WTC11 (cell line): Measurements from ENCODE around the gene NTRK3. TPM values are rescaled to one million over a fixed set of nuclear protein-coding genes. Genes with fewer than 3 reads are reported as not detected.

ENCODE experiments used
- ATAC-seq: fragments of 200-7000 bp; cut with Tn5 transposase; 2 replicates; pipeline ENCODE4 v1.10.0; 2021; ENCODE audit warnings: mild to moderate bottlenecking, moderate library complexity
- CTCF ChIA-PET: fragments of 300-600 bp; sonication (Branson Sonifier 250); formaldehyde crosslinking; loops from one replicate; lab custom pipeline; 2021; ENCODE audit warnings: antibody characterized with exemption; lab: Charles Lee
- POLR2A ChIA-PET: fragments of 350-600 bp; sonication (Branson Sonifier 250); formaldehyde crosslinking; loops from one replicate; lab custom pipeline; 2021; ENCODE audit warnings: antibody characterized with exemption; lab: Charles Lee
- DNase-seq: peaks from one replicate; pipeline ENCODE4 v3.0.0; 2021; ENCODE audit warnings: low spot score
- H3K27ac Mint-ChIP-seq: 2 replicates; pipeline ENCODE4 v1.8.0; 2021; ENCODE audit warnings: mixed read lengths
- H3K27me3 Mint-ChIP-seq: 2 replicates; pipeline ENCODE4 v1.8.0; 2021; ENCODE audit warnings: low read depth, mild to moderate bottlenecking, moderate library complexity, mixed read lengths
- H3K36me3 Mint-ChIP-seq: 2 replicates; pipeline ENCODE4 v1.8.0; 2021; ENCODE audit warnings: mixed read lengths
- H3K4me1 Mint-ChIP-seq: 2 replicates; pipeline ENCODE4 v1.8.0; 2022; ENCODE audit warnings: mixed read lengths
- H3K4me3 Mint-ChIP-seq: 2 replicates; pipeline ENCODE4 v1.8.0; 2021; ENCODE audit warnings: mild to moderate bottlenecking, moderate library complexity, mixed read lengths
- H3K9me3 Mint-ChIP-seq: 2 replicates; pipeline ENCODE4 v1.8.0; 2021; ENCODE audit warnings: mixed read lengths
- EMX1 ChIP-seq: fragments of 250-450 bp; sonication (Bioruptor Pico); IDR thresholded peaks from 2 replicates; pipeline ENCODE4 v1.8.0; 2021; ENCODE audit warnings: mild to moderate bottlenecking
- GABPB1 ChIP-seq: sonication (generic); formaldehyde crosslinking; IDR thresholded peaks from 2 replicates; pipeline ENCODE4 v1.8.1; 2023; ENCODE audit warnings: mild to moderate bottlenecking, missing genetic modification reagents
- IRF2 ChIP-seq: sonication (generic); formaldehyde crosslinking; IDR thresholded peaks from 2 replicates; pipeline ENCODE4 v1.8.0; 2022; ENCODE audit warnings: low read depth, missing genetic modification reagents, borderline replicate concordance
- OVOL2 ChIP-seq: fragments of 250-450 bp; sonication (Bioruptor Pico); IDR thresholded peaks from 2 replicates; pipeline ENCODE4 v1.9.0; 2021; ENCODE audit warnings: mild to moderate bottlenecking, borderline replicate concordance
- RELA ChIP-seq: sonication (generic); formaldehyde crosslinking; IDR thresholded peaks from 2 replicates; pipeline ENCODE4 v1.8.1; 2022; ENCODE audit warnings: missing genetic modification reagents, mild to moderate bottlenecking, borderline replicate concordance
- TEAD1 ChIP-seq: sonication (generic); formaldehyde crosslinking; IDR thresholded peaks from 2 replicates; pipeline ENCODE4 v1.8.0; 2022; ENCODE audit warnings: mild to moderate bottlenecking, missing genetic modification reagents
- TP53 ChIP-seq: sonication (generic); formaldehyde crosslinking; IDR thresholded peaks from 2 replicates; pipeline ENCODE4 v1.8.1; 2023; ENCODE audit warnings: mild to moderate bottlenecking, missing genetic modification reagents
- ZBTB21 ChIP-seq: sonication (generic); formaldehyde crosslinking; IDR thresholded peaks from 2 replicates; pipeline ENCODE4 v1.8.1; 2023; ENCODE audit warnings: mild to moderate bottlenecking, missing genetic modification reagents, borderline replicate concordance
- ZNF317 ChIP-seq: sonication (generic); formaldehyde crosslinking; IDR thresholded peaks from 2 replicates; pipeline ENCODE4 v1.8.1; 2023; ENCODE audit warnings: low read depth, mild to moderate bottlenecking, moderate library complexity, missing genetic modification reagents, borderline replicate concordance
- ZNF416 ChIP-seq: fragments of 250-450 bp; sonication (Bioruptor Pico); IDR thresholded peaks from 2 replicates; pipeline ENCODE4 v1.9.0; 2021; ENCODE audit warnings: mild to moderate bottlenecking, inconsistent platforms
- ZNF423 ChIP-seq: fragments of 250-450 bp; sonication (Bioruptor Pico); IDR thresholded peaks from 2 replicates; pipeline ENCODE4 v2.1.2; 2022; ENCODE audit warnings: mild to moderate bottlenecking, moderate library complexity
- total RNA-seq: library from RNA; stranded (reverse); gene quantifications from 3 replicates; pipeline ENCODE4 v1.2.3, GENCODE V29; 2021
- TF ChIP-seq, protein P1 (sequence below): sonication (generic); formaldehyde crosslinking; IDR thresholded peaks from 2 replicates; pipeline ENCODE4 v1.8.1; 2022; ENCODE audit warnings: mild to moderate bottlenecking, missing genetic modification reagents, moderate library complexity, borderline replicate concordance
- TF ChIP-seq, protein P2 (sequence below): fragments of 200-600 bp; IDR thresholded peaks from 2 replicates; pipeline ENCODE4 v1.8.0; 2022; ENCODE audit warnings: antibody characterized with exemption
- TF ChIP-seq, protein P3 (sequence below): sonication (generic); formaldehyde crosslinking; IDR thresholded peaks from 2 replicates; pipeline ENCODE4 v1.8.1; 2023; ENCODE audit warnings: mild to moderate bottlenecking, missing genetic modification reagents, borderline replicate concordance
- TF ChIP-seq, protein P4 (sequence below): sonication (generic); formaldehyde crosslinking; IDR thresholded peaks from 2 replicates; pipeline ENCODE4 v1.8.0; 2023; ENCODE audit warnings: missing genetic modification reagents
- TF ChIP-seq, protein P5 (sequence below): fragments of 250-450 bp; sonication (Bioruptor Pico); IDR thresholded peaks from 2 replicates; pipeline ENCODE4 v1.9.0; 2021; ENCODE audit warnings: mild to moderate bottlenecking
- TF ChIP-seq, protein P6 (sequence below): fragments of 250-450 bp; sonication (Bioruptor Pico); IDR thresholded peaks from 2 replicates; pipeline ENCODE4 v1.8.0; 2021; ENCODE audit warnings: mild to moderate bottlenecking
- TF ChIP-seq, protein P7 (sequence below): sonication (generic); formaldehyde crosslinking; IDR thresholded peaks from 2 replicates; pipeline ENCODE4 v1.8.0; 2022; ENCODE audit warnings: mild to moderate bottlenecking, missing genetic modification reagents

The NTRK3 gene
- total RNA-seq, 1 experiment from 2014 or later: 12.3 TPM

DNA sequence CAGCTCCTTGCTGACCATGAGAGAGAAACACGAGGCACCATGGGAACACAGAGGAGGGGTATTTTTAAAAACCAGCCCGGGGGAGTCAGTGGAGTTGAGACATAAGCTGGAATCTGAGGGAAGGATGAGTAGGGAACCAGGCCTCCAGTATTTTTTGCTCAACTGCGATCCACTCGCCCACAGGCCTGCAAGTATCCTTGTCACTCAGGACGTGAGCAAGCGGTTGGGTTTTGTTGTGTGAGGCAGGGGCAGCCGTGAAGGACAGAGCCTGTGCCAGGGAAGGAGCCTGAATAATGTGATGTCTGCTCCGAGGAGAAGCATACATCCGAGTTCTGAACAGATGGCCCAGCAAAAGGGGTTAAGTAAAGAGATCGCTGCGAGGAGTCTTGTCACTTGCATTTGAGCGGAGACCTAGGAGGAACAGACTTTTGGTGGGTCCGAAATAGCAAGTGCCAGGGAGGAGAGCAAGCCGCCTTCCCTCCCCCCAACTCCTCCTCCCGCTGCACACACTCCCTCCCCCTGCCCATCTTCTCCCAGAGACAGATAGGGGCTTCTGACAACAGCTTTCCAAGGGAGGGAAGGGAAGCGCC is 20.4 kb upstream of the NTRK3 start (continued):
- TF ChIP-seq GABPB1 (no peak), ZBTB21 (CRISPR knock-in tag) (no peak)
- TF ChIP-seq, all 79 proteins: peak for 0

DNA sequence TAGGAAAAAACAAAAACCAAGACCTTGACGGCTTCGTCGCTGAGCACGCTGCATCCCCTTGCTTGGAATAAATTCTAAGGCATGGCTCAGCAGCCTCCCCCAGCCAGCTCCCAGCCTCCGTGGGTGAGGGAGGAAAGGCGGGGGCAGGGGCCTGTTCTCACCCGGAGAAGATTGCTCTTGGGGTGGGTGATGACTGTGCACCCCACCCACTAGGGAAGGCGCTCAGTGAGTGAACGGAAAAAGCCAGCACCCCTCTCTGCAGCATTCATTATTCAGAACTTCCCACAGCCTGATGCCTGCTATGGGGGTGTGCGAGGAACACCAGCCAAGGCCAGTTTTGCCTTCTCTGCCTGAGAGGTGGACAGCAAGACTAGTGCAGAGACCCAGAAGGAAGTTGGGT is 19.3 kb upstream of the NTRK3 start:
- Mint-ChIP-seq H3K27me3 (peaks cover 8% of the 10 kb centered on the region), H3K4me1 (no peaks in the 10 kb centered on the region), H3K36me3 (no peaks in the 10 kb centered on the region), H3K9me3 (no peaks in the 10 kb centered on the region), H3K4me3 (no peak overlapping the region), H3K27ac (no peak overlapping the region)
- POLR2A ChIA-PET: interaction anchor here (0.6 kb wide), 1 partner anchor 228 kb away, joined by 3 read pairs; no protein-coding TSS in a partner anchor
- ATAC-seq: no peak
- DNase-seq: no peak
- CTCF ChIA-PET: interaction anchor here (0.7 to 4.6 kb wide), 9 partner anchors 7 to 174 kb away, joined by 3 to 71 read pairs (median 29); partner anchors contain the start of gene NTRK3
- no peak for TF ChIP-seq EMX1 (CRISPR knock-in tag)
- TF ChIP-seq, protein P1, sequence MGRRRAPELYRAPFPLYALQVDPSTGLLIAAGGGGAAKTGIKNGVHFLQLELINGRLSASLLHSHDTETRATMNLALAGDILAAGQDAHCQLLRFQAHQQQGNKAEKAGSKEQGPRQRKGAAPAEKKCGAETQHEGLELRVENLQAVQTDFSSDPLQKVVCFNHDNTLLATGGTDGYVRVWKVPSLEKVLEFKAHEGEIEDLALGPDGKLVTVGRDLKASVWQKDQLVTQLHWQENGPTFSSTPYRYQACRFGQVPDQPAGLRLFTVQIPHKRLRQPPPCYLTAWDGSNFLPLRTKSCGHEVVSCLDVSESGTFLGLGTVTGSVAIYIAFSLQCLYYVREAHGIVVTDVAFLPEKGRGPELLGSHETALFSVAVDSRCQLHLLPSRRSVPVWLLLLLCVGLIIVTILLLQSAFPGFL (CRISPR knock-in tag): no peak
- no peak for TF ChIP-seq OVOL2
- no peak for TF ChIP-seq IRF2 (CRISPR knock-in tag)
- TF ChIP-seq, protein P2, sequence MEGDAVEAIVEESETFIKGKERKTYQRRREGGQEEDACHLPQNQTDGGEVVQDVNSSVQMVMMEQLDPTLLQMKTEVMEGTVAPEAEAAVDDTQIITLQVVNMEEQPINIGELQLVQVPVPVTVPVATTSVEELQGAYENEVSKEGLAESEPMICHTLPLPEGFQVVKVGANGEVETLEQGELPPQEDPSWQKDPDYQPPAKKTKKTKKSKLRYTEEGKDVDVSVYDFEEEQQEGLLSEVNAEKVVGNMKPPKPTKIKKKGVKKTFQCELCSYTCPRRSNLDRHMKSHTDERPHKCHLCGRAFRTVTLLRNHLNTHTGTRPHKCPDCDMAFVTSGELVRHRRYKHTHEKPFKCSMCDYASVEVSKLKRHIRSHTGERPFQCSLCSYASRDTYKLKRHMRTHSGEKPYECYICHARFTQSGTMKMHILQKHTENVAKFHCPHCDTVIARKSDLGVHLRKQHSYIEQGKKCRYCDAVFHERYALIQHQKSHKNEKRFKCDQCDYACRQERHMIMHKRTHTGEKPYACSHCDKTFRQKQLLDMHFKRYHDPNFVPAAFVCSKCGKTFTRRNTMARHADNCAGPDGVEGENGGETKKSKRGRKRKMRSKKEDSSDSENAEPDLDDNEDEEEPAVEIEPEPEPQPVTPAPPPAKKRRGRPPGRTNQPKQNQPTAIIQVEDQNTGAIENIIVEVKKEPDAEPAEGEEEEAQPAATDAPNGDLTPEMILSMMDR: no peak
- TF ChIP-seq, protein P3, sequence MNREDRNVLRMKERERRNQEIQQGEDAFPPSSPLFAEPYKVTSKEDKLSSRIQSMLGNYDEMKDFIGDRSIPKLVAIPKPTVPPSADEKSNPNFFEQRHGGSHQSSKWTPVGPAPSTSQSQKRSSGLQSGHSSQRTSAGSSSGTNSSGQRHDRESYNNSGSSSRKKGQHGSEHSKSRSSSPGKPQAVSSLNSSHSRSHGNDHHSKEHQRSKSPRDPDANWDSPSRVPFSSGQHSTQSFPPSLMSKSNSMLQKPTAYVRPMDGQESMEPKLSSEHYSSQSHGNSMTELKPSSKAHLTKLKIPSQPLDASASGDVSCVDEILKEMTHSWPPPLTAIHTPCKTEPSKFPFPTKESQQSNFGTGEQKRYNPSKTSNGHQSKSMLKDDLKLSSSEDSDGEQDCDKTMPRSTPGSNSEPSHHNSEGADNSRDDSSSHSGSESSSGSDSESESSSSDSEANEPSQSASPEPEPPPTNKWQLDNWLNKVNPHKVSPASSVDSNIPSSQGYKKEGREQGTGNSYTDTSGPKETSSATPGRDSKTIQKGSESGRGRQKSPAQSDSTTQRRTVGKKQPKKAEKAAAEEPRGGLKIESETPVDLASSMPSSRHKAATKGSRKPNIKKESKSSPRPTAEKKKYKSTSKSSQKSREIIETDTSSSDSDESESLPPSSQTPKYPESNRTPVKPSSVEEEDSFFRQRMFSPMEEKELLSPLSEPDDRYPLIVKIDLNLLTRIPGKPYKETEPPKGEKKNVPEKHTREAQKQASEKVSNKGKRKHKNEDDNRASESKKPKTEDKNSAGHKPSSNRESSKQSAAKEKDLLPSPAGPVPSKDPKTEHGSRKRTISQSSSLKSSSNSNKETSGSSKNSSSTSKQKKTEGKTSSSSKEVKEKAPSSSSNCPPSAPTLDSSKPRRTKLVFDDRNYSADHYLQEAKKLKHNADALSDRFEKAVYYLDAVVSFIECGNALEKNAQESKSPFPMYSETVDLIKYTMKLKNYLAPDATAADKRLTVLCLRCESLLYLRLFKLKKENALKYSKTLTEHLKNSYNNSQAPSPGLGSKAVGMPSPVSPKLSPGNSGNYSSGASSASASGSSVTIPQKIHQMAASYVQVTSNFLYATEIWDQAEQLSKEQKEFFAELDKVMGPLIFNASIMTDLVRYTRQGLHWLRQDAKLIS (CRISPR knock-in tag): no peak
- TF ChIP-seq, protein P4, sequence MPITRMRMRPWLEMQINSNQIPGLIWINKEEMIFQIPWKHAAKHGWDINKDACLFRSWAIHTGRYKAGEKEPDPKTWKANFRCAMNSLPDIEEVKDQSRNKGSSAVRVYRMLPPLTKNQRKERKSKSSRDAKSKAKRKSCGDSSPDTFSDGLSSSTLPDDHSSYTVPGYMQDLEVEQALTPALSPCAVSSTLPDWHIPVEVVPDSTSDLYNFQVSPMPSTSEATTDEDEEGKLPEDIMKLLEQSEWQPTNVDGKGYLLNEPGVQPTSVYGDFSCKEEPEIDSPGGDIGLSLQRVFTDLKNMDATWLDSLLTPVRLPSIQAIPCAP (CRISPR knock-in tag): no peak
- no peak for TF ChIP-seq ZNF317 (CRISPR knock-in tag)
- TF ChIP-seq, protein P5, sequence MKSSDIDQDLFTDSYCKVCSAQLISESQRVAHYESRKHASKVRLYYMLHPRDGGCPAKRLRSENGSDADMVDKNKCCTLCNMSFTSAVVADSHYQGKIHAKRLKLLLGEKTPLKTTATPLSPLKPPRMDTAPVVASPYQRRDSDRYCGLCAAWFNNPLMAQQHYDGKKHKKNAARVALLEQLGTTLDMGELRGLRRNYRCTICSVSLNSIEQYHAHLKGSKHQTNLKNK (CRISPR knock-in tag): no peak
- no peak for TF ChIP-seq ZNF423 (CRISPR knock-in tag)
- TF ChIP-seq TP53: no peak
- TF ChIP-seq TEAD1: no peak
- TF ChIP-seq ZNF416 (CRISPR knock-in tag): no peak
- no peak for TF ChIP-seq RELA (CRISPR knock-in tag)
- TF ChIP-seq, protein P6, sequence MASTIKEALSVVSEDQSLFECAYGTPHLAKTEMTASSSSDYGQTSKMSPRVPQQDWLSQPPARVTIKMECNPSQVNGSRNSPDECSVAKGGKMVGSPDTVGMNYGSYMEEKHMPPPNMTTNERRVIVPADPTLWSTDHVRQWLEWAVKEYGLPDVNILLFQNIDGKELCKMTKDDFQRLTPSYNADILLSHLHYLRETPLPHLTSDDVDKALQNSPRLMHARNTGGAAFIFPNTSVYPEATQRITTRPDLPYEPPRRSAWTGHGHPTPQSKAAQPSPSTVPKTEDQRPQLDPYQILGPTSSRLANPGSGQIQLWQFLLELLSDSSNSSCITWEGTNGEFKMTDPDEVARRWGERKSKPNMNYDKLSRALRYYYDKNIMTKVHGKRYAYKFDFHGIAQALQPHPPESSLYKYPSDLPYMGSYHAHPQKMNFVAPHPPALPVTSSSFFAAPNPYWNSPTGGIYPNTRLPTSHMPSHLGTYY (CRISPR knock-in tag): no peak
- TF ChIP-seq, protein P7, sequence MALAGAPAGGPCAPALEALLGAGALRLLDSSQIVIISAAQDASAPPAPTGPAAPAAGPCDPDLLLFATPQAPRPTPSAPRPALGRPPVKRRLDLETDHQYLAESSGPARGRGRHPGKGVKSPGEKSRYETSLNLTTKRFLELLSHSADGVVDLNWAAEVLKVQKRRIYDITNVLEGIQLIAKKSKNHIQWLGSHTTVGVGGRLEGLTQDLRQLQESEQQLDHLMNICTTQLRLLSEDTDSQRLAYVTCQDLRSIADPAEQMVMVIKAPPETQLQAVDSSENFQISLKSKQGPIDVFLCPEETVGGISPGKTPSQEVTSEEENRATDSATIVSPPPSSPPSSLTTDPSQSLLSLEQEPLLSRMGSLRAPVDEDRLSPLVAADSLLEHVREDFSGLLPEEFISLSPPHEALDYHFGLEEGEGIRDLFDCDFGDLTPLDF (CRISPR knock-in tag): no peak
